Effector memory CD4-positive, alpha-beta T cell (primary cell): ENCODE measurements around the gene CD6.

Experiments used
- DNase-seq, 3 donors: peaks; one replicate each; pipeline ENCODE4 v3.0.0-alpha.2; 2020
- H3K27ac ChIP-seq: 2 replicates; pipeline ENCODE4 v1.7.0; 2013; ENCODE audit warnings: mild to moderate bottlenecking, low read length, moderate library complexity; ENCODE audit not compliant: insufficient read depth, poor library complexity, severe bottlenecking
- H3K27me3 ChIP-seq: replicated peaks from 2 replicates; pipeline ENCODE4 v1.7.0; 2013; ENCODE audit warnings: mild to moderate bottlenecking, low read length; ENCODE audit not compliant: insufficient read depth, control insufficient read depth, poor library complexity, severe bottlenecking
- H3K36me3 ChIP-seq: 2 replicates; pipeline ENCODE4 v1.7.0; 2013; ENCODE audit warnings: mild to moderate bottlenecking, low read length, moderate library complexity; ENCODE audit not compliant: control insufficient read depth, insufficient read depth
- H3K4me1 ChIP-seq: 2 replicates; pipeline ENCODE4 v1.7.0; 2013; ENCODE audit warnings: low read length, mild to moderate bottlenecking; ENCODE audit not compliant: control insufficient read depth, insufficient read depth, poor library complexity, severe bottlenecking
- H3K4me3 ChIP-seq: 2 replicates; pipeline ENCODE4 v1.7.0; 2013; ENCODE audit warnings: low read length, low read depth, mild to moderate bottlenecking; ENCODE audit not compliant: insufficient read depth, poor library complexity, severe bottlenecking
- H3K9me3 ChIP-seq: 2 replicates; pipeline ENCODE4 v1.7.0; 2013; ENCODE audit warnings: mild to moderate bottlenecking, low read length, moderate library complexity; ENCODE audit not compliant: control insufficient read depth

CD6 gene

DNA sequence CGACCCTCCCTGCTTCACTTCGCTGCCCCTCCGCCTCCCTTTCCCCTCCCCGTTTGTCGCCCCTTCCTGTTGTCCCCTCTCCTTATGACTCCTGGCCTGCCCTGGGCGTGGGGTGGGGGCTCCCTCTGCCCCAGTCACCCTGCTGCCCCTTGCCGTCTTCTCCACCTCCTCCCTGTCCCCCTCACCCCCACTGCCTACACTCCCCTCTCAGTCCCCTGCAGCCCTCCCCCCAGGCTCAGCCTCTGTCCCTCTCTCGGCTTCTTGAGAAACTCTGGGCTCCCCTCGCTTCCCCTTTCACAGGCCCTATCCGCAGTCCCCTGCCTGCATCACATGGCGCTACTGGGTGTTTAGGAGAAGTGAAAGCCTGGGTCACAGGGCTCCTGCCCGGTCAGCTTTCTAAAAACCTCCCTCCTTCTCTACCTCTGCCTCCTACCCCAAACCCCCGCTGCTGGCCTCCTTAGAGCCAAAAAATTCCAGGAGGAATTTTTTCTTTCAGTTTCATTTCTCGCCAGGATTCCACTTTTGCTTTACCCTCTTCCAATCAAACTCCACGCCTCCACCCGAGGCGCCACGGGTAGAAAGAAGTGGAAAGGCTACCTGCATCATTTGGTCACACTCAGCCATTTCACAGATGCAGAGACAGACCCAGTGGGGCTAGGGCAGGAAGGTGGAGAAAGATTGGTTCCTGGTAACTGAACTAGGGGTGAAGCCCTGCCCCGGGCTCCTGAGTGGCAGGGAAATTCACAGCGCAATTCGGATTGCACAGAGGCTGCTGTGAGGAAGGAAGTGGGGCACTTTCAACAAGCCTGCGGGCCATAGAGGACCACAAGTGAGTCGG is 19.4 kb upstream of the CD6 start, which contains the start of gene SLC15A3:
TSS of gene SLC15A3 (minus strand) at position 273 of the 838 bp plus-strand sequence. CDS start 625 bp downstream, outside the sequence.
- DNase-seq = no peak
- Histone ChIP-seq H3K36me3 (no peaks in the 10 kb centered on the region), H3K27ac (peak within 1 kb of the TSS; percentile 45), H3K9me3 (no peaks in the 10 kb centered on the region), H3K4me3 (peak within 1 kb of the TSS; percentile 35), H3K27me3 (peaks cover 14% of the 10 kb centered on the region), H3K4me1 (peaks cover 18% of the 10 kb centered on the region)

DNA sequence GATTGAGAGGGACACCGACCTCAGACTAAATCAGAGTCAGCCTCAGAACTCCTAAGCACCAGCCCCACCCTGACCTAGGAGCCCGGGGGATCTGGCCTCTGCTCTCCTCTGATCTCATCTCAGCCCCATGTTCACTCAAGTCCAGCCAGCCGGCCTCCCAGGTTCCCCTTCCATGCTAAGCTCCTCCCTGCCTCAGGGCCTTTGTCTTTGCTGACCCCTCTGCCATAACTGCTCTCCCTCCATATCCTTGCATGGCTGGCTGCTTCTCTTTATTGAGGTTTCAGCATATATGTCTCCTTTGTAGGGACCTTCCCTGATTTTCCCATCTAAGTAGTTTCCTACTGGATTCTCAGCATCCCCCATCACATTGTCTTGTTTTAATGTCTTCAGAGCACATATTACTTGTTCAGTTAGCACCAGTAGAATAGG is 18.7 kb upstream of the CD6 start:
- Histone ChIP-seq H3K4me3 (no peak overlapping the region), H3K27me3 (peaks cover 14% of the 10 kb centered on the region), H3K36me3 (no peaks in the 10 kb centered on the region), H3K4me1 (peaks cover 18% of the 10 kb centered on the region), H3K9me3 (no peaks in the 10 kb centered on the region), H3K27ac (peak overlapping the region; percentile 45)
- no peak for DNase-seq

DNA sequence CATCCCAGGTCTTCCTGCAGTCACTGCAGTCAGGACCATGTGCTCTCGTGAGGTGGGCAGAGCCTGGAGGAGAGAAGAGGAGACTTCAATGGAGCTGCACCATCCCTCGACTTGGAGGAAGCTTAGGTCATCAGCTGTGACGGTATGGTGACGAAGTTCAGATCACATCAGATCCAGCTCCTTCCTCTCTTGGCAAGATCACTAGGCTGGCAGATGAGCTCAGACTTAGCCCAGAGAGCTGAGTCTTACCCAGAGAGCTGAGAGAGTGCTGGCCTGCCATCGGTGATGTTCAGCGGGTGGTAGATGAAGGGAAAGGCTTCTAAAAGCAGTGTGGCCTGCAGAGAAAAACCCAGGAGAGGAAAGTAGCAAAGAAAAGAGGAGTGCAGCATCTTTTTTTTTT is 17.7 kb upstream of the CD6 start:
- DNase-seq = no peak
- no peaks in the 10 kb centered on the region for H3K36me3 ChIP-seq
- H3K27ac ChIP-seq = no peak overlapping the region
- peaks cover 18% of the 10 kb centered on the region for H3K4me1 ChIP-seq
- peaks cover 14% of the 10 kb centered on the region for H3K27me3 ChIP-seq
- H3K9me3 ChIP-seq = no peaks in the 10 kb centered on the region
- no peak overlapping the region for H3K4me3 ChIP-seq

DNA sequence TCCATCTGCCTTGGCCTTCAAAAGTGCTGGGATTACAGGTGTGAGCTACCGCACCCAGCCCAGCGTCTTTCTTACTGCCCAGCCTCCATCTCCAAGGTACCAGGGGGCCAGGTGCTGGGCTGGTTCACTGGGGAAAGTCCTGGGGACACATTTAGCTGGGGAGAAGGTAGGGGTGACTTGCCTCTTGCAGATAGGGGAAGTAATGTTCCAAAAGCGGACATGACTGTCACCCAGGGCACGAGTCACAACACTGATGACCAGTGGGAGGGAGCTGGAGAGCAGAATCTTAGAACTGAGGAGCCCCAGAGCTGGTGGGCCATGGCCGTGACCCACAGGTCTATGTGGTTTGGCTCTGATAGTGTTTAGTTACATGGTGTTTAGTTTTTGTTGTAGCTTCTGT is 17.1 kb upstream of the CD6 start:
- no peak overlapping the region for H3K27ac ChIP-seq
- no peak overlapping the region for H3K4me3 ChIP-seq
- H3K9me3 ChIP-seq = no peaks in the 10 kb centered on the region
- no peaks in the 10 kb centered on the region for H3K36me3 ChIP-seq
- peaks cover 14% of the 10 kb centered on the region for H3K27me3 ChIP-seq
- peaks cover 18% of the 10 kb centered on the region for H3K4me1 ChIP-seq
- no peak for DNase-seq

DNA sequence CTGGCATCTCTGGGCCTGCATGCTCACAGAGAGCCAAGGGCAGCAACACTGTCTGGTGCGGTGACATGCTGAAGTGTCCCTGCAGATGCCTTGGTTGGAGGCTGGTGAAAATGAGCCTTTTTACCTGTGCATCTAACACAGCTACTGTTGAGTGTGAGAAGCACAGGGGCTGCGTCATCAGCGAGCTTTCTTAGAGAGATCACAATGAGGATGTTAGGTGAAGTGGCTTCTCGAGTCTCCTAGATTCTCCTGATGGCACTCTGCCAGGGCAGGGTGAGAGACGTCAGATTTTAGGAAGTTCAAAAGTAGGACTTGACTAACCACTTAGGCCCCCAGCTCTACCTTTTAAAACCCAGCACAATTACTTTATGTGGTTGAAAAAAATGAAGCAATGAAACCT is 15.9 kb upstream of the CD6 start:
- peaks cover 18% of the 10 kb centered on the region for H3K4me1 ChIP-seq

DNA sequence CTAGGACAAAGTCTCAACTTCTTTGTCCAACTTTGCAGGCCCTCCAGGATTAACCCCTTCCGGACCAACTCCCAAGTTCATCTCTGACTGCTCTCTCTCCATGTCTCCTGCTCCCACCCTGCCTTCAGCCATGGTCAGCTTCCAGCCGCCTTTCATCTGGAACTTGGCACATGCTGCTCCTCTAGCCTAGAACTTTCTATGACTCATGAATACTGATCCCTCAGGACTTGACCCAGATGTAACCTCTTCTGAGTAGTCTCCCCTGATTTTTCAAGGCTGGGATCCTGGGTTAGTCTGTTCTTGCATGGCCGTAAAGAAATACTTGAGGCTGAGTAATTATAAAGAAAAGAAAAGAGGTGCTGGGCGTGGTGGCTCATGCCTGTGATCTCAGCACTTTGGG is 14.3 kb upstream of the CD6 start:
- Histone ChIP-seq H3K4me3 (no peak overlapping the region), H3K9me3 (no peaks in the 10 kb centered on the region), H3K27me3 (peaks cover 5% of the 10 kb centered on the region), H3K27ac (no peak overlapping the region), H3K4me1 (peaks cover 7% of the 10 kb centered on the region), H3K36me3 (no peaks in the 10 kb centered on the region)
- DNase-seq = no peak

More for the DNA sequence above, 15.9 kb upstream of the CD6 start:
- Histone ChIP-seq H3K27me3 (peaks cover 14% of the 10 kb centered on the region), H3K9me3 (no peaks in the 10 kb centered on the region), H3K4me3 (no peak overlapping the region), H3K36me3 (no peaks in the 10 kb centered on the region), H3K27ac (no peak overlapping the region)
- DNase-seq = no peak

DNA sequence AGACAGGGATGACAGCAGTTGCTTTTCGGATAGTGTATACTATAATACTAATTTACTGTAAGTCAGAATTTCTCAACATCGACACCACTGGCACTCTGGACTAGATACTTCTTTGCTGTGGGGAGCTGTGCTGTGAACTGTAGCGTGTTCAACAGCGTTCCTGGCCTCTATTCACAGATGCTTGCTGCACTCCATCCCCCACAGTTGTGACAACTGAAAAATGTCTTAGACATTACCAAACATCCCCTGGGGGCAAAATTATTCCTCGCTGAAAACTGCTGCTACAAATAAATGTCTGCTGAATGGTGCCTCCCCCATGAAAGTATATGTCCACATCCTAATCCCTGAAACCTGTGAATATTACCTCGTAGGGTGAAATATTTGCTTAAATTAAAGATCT is 12.0 kb upstream of the CD6 start:
- no peak overlapping the region for H3K27ac ChIP-seq
- DNase-seq = no peak
- no peaks in the 10 kb centered on the region for H3K27me3 ChIP-seq
- H3K4me3 ChIP-seq = no peak overlapping the region
- no peaks in the 10 kb centered on the region for H3K36me3 ChIP-seq
- H3K9me3 ChIP-seq = no peaks in the 10 kb centered on the region
- H3K4me1 ChIP-seq = no peaks in the 10 kb centered on the region

DNA sequence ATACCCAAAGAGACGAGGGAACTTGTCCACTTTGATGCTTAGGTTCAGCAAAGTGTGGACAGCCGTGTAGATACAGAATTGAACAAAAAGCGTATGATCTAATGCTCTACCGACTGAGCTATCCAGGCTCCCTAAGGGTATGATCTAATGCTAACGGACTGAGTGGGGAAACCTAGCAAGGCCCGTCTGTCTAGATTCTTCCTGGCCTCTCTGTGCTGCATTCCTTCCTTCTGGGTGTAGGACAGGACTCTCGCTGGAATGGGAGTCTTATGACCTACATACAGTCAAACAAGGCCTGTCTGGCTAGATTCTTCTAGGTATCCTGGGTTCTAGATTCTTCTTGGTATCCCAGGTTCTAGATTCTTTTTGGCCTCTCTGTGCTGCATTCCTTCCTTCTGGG is 11.1 kb upstream of the CD6 start:
- DNase-seq = no peak
- Histone ChIP-seq H3K27ac (no peak overlapping the region), H3K4me1 (no peaks in the 10 kb centered on the region), H3K36me3 (no peaks in the 10 kb centered on the region), H3K4me3 (no peak overlapping the region), H3K27me3 (no peaks in the 10 kb centered on the region), H3K9me3 (no peaks in the 10 kb centered on the region)

DNA sequence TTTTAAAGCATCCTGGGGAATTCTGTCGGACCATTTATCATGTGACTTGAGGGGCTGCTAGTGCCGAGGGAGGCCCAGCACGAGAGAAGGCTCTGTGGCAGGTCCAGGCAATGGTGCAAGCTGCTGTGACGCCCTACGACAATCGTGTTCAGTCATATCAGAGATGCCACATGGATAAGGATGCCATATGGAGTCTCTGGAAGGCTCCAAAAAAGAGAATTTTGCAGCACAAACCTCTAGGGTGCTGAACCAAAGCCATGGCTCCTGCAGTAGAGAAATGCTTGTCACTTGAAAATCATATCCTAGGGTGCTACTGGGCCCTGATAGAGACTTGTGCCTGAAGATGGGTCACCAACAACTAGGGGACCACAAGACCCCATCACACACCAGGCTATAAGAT is 6.7 kb upstream of the CD6 start:
- H3K4me3 ChIP-seq = no peak overlapping the region
- no peak overlapping the region for H3K27ac ChIP-seq
- H3K9me3 ChIP-seq = no peaks in the 10 kb centered on the region
- H3K27me3 ChIP-seq = no peaks in the 10 kb centered on the region
- no peak for DNase-seq
- H3K4me1 ChIP-seq = no peaks in the 10 kb centered on the region
- no peaks in the 10 kb centered on the region for H3K36me3 ChIP-seq

DNA sequence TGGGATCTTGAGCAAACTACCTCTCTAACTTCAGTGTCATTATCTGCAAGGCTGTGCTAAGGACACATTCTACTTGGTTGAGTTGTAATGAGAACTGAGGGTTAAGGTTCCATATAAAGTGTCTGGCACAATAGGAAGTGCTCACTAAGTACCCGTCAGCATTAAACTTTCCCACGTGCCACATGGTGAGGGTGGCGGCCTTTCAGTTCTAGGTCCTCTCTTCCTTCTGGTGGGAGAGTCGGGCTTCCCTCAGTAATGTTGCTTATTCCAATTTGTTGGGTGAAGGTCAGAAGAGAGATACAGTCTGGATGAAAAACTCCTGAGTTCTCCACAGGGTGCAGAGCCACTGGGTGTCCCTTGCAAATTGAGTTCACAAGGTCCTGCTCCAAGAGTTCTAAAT is 4.6 kb upstream of the CD6 start:
- DNase-seq = no peak
- Histone ChIP-seq H3K4me1 (peaks cover 9% of the 10 kb centered on the region), H3K27ac (no peak overlapping the region), H3K4me3 (no peak overlapping the region), H3K36me3 (no peaks in the 10 kb centered on the region), H3K27me3 (no peaks in the 10 kb centered on the region), H3K9me3 (no peaks in the 10 kb centered on the region)
